T-helper 2 cell (primary cell): Measurements from ENCODE around the gene ENOX2.
"Not testable (repeated sequence)": the region's sequence is repeated elsewhere in the genome, so short reads cannot be mapped to it uniquely, and the experiment has no call there.

ENCODE experiments used
- DNase-seq, 5 experiments: peaks; one replicate each; pipeline versions ENCODE4 v3.0.0 to v3.0.0-alpha.2; 2012 to 2022
- total RNA-seq, 2 donors: gene quantifications; one replicate each; lab custom pipeline; 2026; lab: John Stamatoyannopoulos, UW

The ENOX2 gene
- 11.5 to 12.2 reads per million in 2 donors for total RNA-seq

- peak; percentile 48 to 96 (median 76) for DNase-seq
Observed at GRCh38 chrX:130902783-130903613, at the start of gene ENOX2. Gene ENOX2 (minus strand): TSS chrX:130903209. CDS start chrX:130703216, 199,993 bp downstream.

GRCh38 chrX:130952266-130953043 lies 49.4 kb upstream of the ENOX2 start:
- DNase-seq = no peak

GRCh38 chrX:130944230-130944629 lies 41.2 kb upstream of the ENOX2 start:
- no peak for DNase-seq

GRCh38 chrX:130937101-130937500 lies 34.1 kb upstream of the ENOX2 start:
- DNase-seq = no peak

- DNase-seq = no peak
Observed at GRCh38 chrX:130933358-130933757, 30.3 kb upstream of the ENOX2 start.

GRCh38 chrX:130920405-130920804 lies 17.4 kb upstream of the ENOX2 start:
- DNase-seq = not testable (repeated sequence)

GRCh38 chrX:130919676-130920075 lies 16.7 kb upstream of the ENOX2 start:
- DNase-seq = not testable (repeated sequence)

- not testable (repeated sequence) for DNase-seq
Observed at GRCh38 chrX:130918498-130918897, 15.5 kb upstream of the ENOX2 start.

GRCh38 chrX:130916636-130917422 lies 13.8 kb upstream of the ENOX2 start:
- DNase-seq = peak in 4 of 5 experiments; percentile 2 to 36 (median 16)

GRCh38 chrX:130915302-130915701 lies 12.3 kb upstream of the ENOX2 start:
- DNase-seq = no peak

GRCh38 chrX:130909469-130910136 lies 6.6 kb upstream of the ENOX2 start:
- DNase-seq = no peak

- DNase-seq = no peak
Observed at GRCh38 chrX:130906776-130907175, 3.8 kb upstream of the ENOX2 start.

- no peak for DNase-seq
Observed at GRCh38 chrX:130902446-130902782, 595 bp downstream of the ENOX2 start.

- DNase-seq = no peak
Observed at GRCh38 chrX:130896802-130897501, 6.1 kb downstream of the ENOX2 start.

GRCh38 chrX:130896026-130896425 lies 7.0 kb downstream of the ENOX2 start:
- DNase-seq = no peak

GRCh38 chrX:130895299-130895698 lies 7.7 kb downstream of the ENOX2 start:
- no peak for DNase-seq

- no peak for DNase-seq
Observed at GRCh38 chrX:130893356-130894085, 9.5 kb downstream of the ENOX2 start.

GRCh38 chrX:130887376-130887775 lies 15.6 kb downstream of the ENOX2 start:
- DNase-seq = no peak

- peak in 1 of 5 experiments; percentile 37 for DNase-seq
Observed at GRCh38 chrX:130885996-130886395, 17.0 kb downstream of the ENOX2 start.

- DNase-seq = no peak
Observed at GRCh38 chrX:130885508-130885907, 17.5 kb downstream of the ENOX2 start.

GRCh38 chrX:130884627-130885026 lies 18.4 kb downstream of the ENOX2 start:
- no peak for DNase-seq
